HepG2 (cell line): Measurements from ENCODE around the gene TKTL1.

Source experiments
- ELF3 ChIP-seq: IDR thresholded peaks from 2 replicates; pipeline ENCODE4 v1.6.1; 2016; ENCODE audit warnings: missing genetic modification reagents, missing compliant biosample characterization
- ISX ChIP-seq: sonication (generic); formaldehyde crosslinking; conservative IDR thresholded peaks from 2 replicates; pipeline ENCODE4 v1.5.0; 2020; ENCODE audit warnings: missing genetic modification reagents
- NR3C1 ChIP-seq: sonication (generic); formaldehyde crosslinking; IDR thresholded peaks from 2 replicates; pipeline ENCODE4 v1.4.0; 2020; ENCODE audit warnings: missing genetic modification reagents
- POLR2AphosphoS5 ChIP-seq: IDR thresholded peaks from 2 replicates; pipeline ENCODE4 v1.6.1; 2012; ENCODE audit warnings: low read depth, low read length
- SP5 ChIP-seq: IDR thresholded peaks from 2 replicates; pipeline ENCODE4 v1.6.1; 2016; ENCODE audit warnings: low read depth, borderline replicate concordance
- TAF1 ChIP-seq: sonication (generic); formaldehyde crosslinking; IDR thresholded peaks from 2 replicates; pipeline ENCODE4 v1.4.0; 2020; ENCODE audit warnings: missing genetic modification reagents
- ZNF430 ChIP-seq: sonication (generic); formaldehyde crosslinking; IDR thresholded peaks from 2 replicates; pipeline ENCODE4 v1.9.0; 2021; ENCODE audit warnings: mild to moderate bottlenecking, missing genetic modification reagents
- ZNF556 ChIP-seq: sonication (generic); formaldehyde crosslinking; IDR thresholded peaks from 2 replicates; pipeline ENCODE4 v1.4.0; 2020; ENCODE audit warnings: mild to moderate bottlenecking, missing genetic modification reagents, borderline replicate concordance
- ZNF772 ChIP-seq: sonication (generic); formaldehyde crosslinking; IDR thresholded peaks from 2 replicates; pipeline ENCODE4 v1.5.0; 2020; ENCODE audit warnings: mild to moderate bottlenecking, missing genetic modification reagents
- ZNF784 ChIP-seq: sonication (generic); formaldehyde crosslinking; IDR thresholded peaks from 2 replicates; pipeline ENCODE4 v1.5.1; 2020; ENCODE audit warnings: missing genetic modification reagents, mild to moderate bottlenecking, borderline replicate concordance
- TF ChIP-seq, protein P1 (sequence below): sonication (generic); formaldehyde crosslinking; IDR thresholded peaks from 2 replicates; pipeline ENCODE4 v1.5.0; 2020; ENCODE audit warnings: mild to moderate bottlenecking, missing genetic modification reagents, moderate library complexity
- TF ChIP-seq, protein P2 (sequence below): IDR thresholded peaks from 2 replicates; pipeline ENCODE4 v1.6.1; 2012; ENCODE audit warnings: low read depth, low read length, improper control_type of control experiment
- TF ChIP-seq, protein P3 (sequence below): IDR thresholded peaks from 2 replicates; pipeline ENCODE4 v1.6.1; 2016
- TF ChIP-seq, protein P4 (sequence below): sonication (generic); formaldehyde crosslinking; IDR thresholded peaks from 2 replicates; pipeline ENCODE4 v1.4.0; 2020; ENCODE audit warnings: missing genetic modification reagents, mild to moderate bottlenecking, borderline replicate concordance

GRCh38 chrX:154366666-154367055 lies 71.1 kb downstream of the TKTL1 start:
- TF ChIP-seq, protein P1, sequence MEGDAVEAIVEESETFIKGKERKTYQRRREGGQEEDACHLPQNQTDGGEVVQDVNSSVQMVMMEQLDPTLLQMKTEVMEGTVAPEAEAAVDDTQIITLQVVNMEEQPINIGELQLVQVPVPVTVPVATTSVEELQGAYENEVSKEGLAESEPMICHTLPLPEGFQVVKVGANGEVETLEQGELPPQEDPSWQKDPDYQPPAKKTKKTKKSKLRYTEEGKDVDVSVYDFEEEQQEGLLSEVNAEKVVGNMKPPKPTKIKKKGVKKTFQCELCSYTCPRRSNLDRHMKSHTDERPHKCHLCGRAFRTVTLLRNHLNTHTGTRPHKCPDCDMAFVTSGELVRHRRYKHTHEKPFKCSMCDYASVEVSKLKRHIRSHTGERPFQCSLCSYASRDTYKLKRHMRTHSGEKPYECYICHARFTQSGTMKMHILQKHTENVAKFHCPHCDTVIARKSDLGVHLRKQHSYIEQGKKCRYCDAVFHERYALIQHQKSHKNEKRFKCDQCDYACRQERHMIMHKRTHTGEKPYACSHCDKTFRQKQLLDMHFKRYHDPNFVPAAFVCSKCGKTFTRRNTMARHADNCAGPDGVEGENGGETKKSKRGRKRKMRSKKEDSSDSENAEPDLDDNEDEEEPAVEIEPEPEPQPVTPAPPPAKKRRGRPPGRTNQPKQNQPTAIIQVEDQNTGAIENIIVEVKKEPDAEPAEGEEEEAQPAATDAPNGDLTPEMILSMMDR = no peak
- TF ChIP-seq, protein P2, sequence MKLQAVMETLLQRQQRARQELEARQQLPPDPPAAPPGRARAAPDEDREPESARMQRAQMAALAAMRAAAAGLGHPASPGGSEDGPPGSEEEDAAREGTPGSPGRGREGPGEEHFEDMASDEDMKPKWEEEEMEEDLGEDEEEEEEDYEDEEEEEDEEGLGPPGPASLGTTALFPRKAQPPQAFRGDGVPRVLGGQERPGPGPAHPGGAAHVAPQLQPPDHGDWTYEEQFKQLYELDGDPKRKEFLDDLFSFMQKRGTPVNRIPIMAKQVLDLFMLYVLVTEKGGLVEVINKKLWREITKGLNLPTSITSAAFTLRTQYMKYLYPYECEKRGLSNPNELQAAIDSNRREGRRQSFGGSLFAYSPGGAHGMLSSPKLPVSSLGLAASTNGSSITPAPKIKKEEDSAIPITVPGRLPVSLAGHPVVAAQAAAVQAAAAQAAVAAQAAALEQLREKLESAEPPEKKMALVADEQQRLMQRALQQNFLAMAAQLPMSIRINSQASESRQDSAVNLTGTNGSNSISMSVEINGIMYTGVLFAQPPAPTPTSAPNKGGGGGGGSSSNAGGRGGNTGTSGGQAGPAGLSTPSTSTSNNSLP = no peak
- TF ChIP-seq ZNF772 (CRISPR knock-in tag) (no peak), ELF3 (CRISPR knock-in tag) (no peak), NR3C1 (CRISPR knock-in tag) (no peak), ISX (CRISPR knock-in tag) (no peak), ZNF556 (CRISPR knock-in tag) (no peak), TAF1 (CRISPR knock-in tag) (no peak), ZNF430 (no peak), ZNF784 (CRISPR knock-in tag) (no peak), SP5 (CRISPR knock-in tag) (no peak), POLR2AphosphoS5 (no peak)
- TF ChIP-seq, protein P3, sequence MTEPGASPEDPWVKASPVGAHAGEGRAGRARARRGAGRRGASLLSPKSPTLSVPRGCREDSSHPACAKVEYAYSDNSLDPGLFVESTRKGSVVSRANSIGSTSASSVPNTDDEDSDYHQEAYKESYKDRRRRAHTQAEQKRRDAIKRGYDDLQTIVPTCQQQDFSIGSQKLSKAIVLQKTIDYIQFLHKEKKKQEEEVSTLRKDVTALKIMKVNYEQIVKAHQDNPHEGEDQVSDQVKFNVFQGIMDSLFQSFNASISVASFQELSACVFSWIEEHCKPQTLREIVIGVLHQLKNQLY (CRISPR knock-in tag) = no peak
- TF ChIP-seq, protein P4, sequence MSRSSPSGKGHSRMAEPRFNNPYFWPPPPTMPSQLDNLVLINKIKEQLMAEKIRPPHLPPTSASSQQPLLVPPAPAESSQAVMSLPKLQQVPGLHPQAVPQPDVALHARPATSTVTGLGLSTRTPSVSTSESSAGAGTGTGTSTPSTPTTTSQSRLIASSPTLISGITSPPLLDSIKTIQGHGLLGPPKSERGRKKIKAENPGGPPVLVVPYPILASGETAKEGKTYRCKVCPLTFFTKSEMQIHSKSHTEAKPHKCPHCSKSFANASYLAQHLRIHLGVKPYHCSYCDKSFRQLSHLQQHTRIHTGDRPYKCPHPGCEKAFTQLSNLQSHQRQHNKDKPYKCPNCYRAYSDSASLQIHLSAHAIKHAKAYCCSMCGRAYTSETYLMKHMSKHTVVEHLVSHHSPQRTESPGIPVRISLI (CRISPR knock-in tag) = no peak
